ENCODE data around the gene SLC19A1. TPM values are rescaled to one million over a fixed set of nuclear protein-coding genes. Genes with fewer than 3 reads are reported as not detected.

Gene SLC19A1
- total RNA-seq, 1 experiment from 2014 or later, result 21.4 TPM

- peaks cover 16% of the 10 kb centered on the region for H3K27me3 Mint-ChIP-seq (ENCODE audit: unreplicated experiment)
- BruUV-seq (replicated peaks), result no TSS peak
- no peak for DNase-seq
- intact Hi-C loops (cut with micrococcal nuclease; ENCODE audit: unreplicated experiment), result no loop called here
- CTCF ChIA-PET, result interaction anchor here (0.7 kb wide), 1 partner anchor 507 kb away, joined by 3 read pairs; no protein-coding TSS in a partner anchor
- H3K4me3 Mint-ChIP-seq (ENCODE audit: low read depth, unreplicated experiment), result no peak overlapping the region
- H3K4me1 Mint-ChIP-seq (ENCODE audit: low read depth, unreplicated experiment), result peaks cover 10% of the 10 kb centered on the region
- H3K27ac Mint-ChIP-seq (ENCODE audit: unreplicated experiment), result no peak overlapping the region
- H3K36me3 Mint-ChIP-seq (ENCODE audit: insufficient read depth, unreplicated experiment), result no peaks in the 10 kb centered on the region
- TF ChIP-seq CTCF (IDR thresholded peaks at IDR 0.05; ENCODE audit: unreplicated experiment), result no peak
- H3K9me3 Mint-ChIP-seq (ENCODE audit: low read depth, unreplicated experiment), result no peaks in the 10 kb centered on the region
Measured at GRCh38 chr21:45546636-45547544, 4.7 kb upstream of the SLC19A1 start.

GRCh38 chr21:45545691-45546531, 3.7 kb upstream of the SLC19A1 start:
- Mint-ChIP-seq H3K4me1 (ENCODE audit: low read depth, unreplicated experiment) (peaks cover 1% of the 10 kb centered on the region), H3K36me3 (ENCODE audit: insufficient read depth, unreplicated experiment) (peaks cover 8% of the 10 kb centered on the region), H3K4me3 (ENCODE audit: low read depth, unreplicated experiment) (no peak overlapping the region), H3K27me3 (ENCODE audit: unreplicated experiment) (peaks cover 16% of the 10 kb centered on the region), H3K9me3 (ENCODE audit: low read depth, unreplicated experiment) (no peaks in the 10 kb centered on the region), H3K27ac (ENCODE audit: unreplicated experiment) (no peak overlapping the region)
- BruUV-seq (replicated peaks), result no TSS peak
- CTCF ChIA-PET, result interaction anchor here (0.7 kb wide), 1 partner anchor 508 kb away, joined by 3 read pairs; no protein-coding TSS in a partner anchor
- intact Hi-C loops (cut with micrococcal nuclease; ENCODE audit: unreplicated experiment), result no loop called here
- TF ChIP-seq CTCF (IDR thresholded peaks at IDR 0.05; ENCODE audit: unreplicated experiment), result no peak
- DNase-seq, result no peak

- Mint-ChIP-seq H3K4me1 (ENCODE audit: low read depth, unreplicated experiment) (no peaks in the 10 kb centered on the region), H3K9me3 (ENCODE audit: low read depth, unreplicated experiment) (no peaks in the 10 kb centered on the region), H3K36me3 (ENCODE audit: insufficient read depth, unreplicated experiment) (peaks cover 10% of the 10 kb centered on the region), H3K4me3 (ENCODE audit: low read depth, unreplicated experiment) (no peak overlapping the region), H3K27me3 (ENCODE audit: unreplicated experiment) (peaks cover 16% of the 10 kb centered on the region), H3K27ac (ENCODE audit: unreplicated experiment) (no peak overlapping the region)
- BruUV-seq (replicated peaks), result no TSS peak
- TF ChIP-seq CTCF (IDR thresholded peaks at IDR 0.05; ENCODE audit: unreplicated experiment), result no peak
- CTCF ChIA-PET, result interaction anchor here (0.6 kb wide), 1 partner anchor 226 kb away, joined by 3 read pairs; no protein-coding TSS in a partner anchor
- DNase-seq, result no peak
- intact Hi-C loops (cut with micrococcal nuclease; ENCODE audit: unreplicated experiment), result no loop called here
Measured at GRCh38 chr21:45545236-45545570, 3.0 kb upstream of the SLC19A1 start.

- Mint-ChIP-seq H3K4me3 (ENCODE audit: low read depth, unreplicated experiment) (no peak overlapping the region), H3K27ac (ENCODE audit: unreplicated experiment) (no peak overlapping the region), H3K4me1 (ENCODE audit: low read depth, unreplicated experiment) (no peaks in the 10 kb centered on the region), H3K36me3 (ENCODE audit: insufficient read depth, unreplicated experiment) (peaks cover 10% of the 10 kb centered on the region), H3K9me3 (ENCODE audit: low read depth, unreplicated experiment) (no peaks in the 10 kb centered on the region), H3K27me3 (ENCODE audit: unreplicated experiment) (peaks cover 16% of the 10 kb centered on the region)
- DNase-seq, result no peak
- BruUV-seq (replicated peaks), result no TSS peak
- no peak for TF ChIP-seq CTCF (IDR thresholded peaks at IDR 0.05; ENCODE audit: unreplicated experiment)
- intact Hi-C loops (cut with micrococcal nuclease; ENCODE audit: unreplicated experiment), result no loop called here
- CTCF ChIA-PET, result interaction anchor here (0.6 kb wide), 1 partner anchor 226 kb away, joined by 3 read pairs; no protein-coding TSS in a partner anchor
Measured at GRCh38 chr21:45544449-45545235, 2.4 kb upstream of the SLC19A1 start.

Data from Calu3 (cell line).